K562 treated with DMSO at 1 percent for 24 hours (cell line): ENCODE results near the gene ZNF280A. TPM values are rescaled to one million over a fixed set of nuclear protein-coding genes. Genes with fewer than 3 reads are reported as not detected.

ENCODE experiments used
- total RNA-seq: library from RNA; unstranded; fragments of 300-600 nt; gene quantifications from 2 replicates; pipeline ENCODE4 v1.2.3, GENCODE V29; 2022; ENCODE audit warnings: low read depth; ENCODE audit not compliant: insufficient read depth

The ZNF280A gene, protein sequence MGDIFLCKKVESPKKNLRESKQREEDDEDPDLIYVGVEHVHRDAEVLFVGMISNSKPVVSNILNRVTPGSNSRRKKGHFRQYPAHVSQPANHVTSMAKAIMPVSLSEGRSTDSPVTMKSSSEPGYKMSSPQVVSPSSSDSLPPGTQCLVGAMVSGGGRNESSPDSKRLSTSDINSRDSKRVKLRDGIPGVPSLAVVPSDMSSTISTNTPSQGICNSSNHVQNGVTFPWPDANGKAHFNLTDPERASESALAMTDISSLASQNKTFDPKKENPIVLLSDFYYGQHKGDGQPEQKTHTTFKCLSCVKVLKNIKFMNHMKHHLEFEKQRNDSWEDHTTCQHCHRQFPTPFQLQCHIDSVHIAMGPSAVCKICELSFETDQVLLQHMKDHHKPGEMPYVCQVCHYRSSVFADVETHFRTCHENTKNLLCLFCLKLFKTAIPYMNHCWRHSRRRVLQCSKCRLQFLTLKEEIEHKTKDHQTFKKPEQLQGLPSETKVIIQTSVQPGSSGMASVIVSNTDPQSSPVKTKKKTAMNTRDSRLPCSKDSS
- 28.2 and 36.8 TPM in 2 replicates for total RNA-seq

GRCh38 chr22:22520020-22520656, at the start of gene ZNF280A:
TSS of gene ZNF280A (minus strand) at chr22:22520270. CDS start at chr22:22515630, 4,640 bp downstream.

GRCh38 chr22:22558972-22559603, 39.0 kb upstream of the ZNF280A start, which contains the start of gene PRAME:
TSS of gene PRAME (minus strand) at chr22:22559265. CDS start at chr22:22556832, 2,433 bp downstream.

GRCh38 chr22:22508274-22509176, 11.5 kb downstream of the ZNF280A start, which contains the start of gene ZNF280B:
TSS of gene ZNF280B (minus strand) at chr22:22508742. CDS start at chr22:22489398, 19,344 bp downstream.

Other genes with a start within 250 kb of the ZNF280A start
- 8.6 and 9.4 TPM in 2 replicates for gene ZNF280B, start 11.5 kb downstream of the ZNF280A start, total RNA-seq
- 1,731 and 1,756 TPM in 2 replicates for gene PRAME, start 39.0 kb upstream of the ZNF280A start, total RNA-seq
- not detected in 2 replicates for gene GGTLC2, start 124.3 kb upstream of the ZNF280A start, total RNA-seq